Stimulated activated naive CD8-positive, alpha-beta T cell treated with anti-CD3 and anti-CD28 coated beads, Interleukin-15, Interleukin-2, amounts not matched to agents 100 ng/mL and 50 ng/mL, for 24 hours (primary cell): Measurements from ENCODE around the gene CYP3A7.
"Not testable (repeated sequence)": the region's sequence is repeated elsewhere in the genome, so short reads cannot be mapped to it uniquely, and the experiment has no call there.

Experiments
- H3K27ac Mint-ChIP-seq: one replicate; pipeline ENCODE4 v1.8.0; 2021; ENCODE audit warnings: mild to moderate bottlenecking, mixed read lengths
- H3K27me3 Mint-ChIP-seq: one replicate; pipeline ENCODE4 v1.8.0; 2021; ENCODE audit warnings: mixed read lengths
- H3K36me3 Mint-ChIP-seq: one replicate; pipeline ENCODE4 v1.8.0; 2021; ENCODE audit warnings: low read depth, mixed read lengths
- H3K4me1 Mint-ChIP-seq: one replicate; pipeline ENCODE4 v1.8.0; 2021; ENCODE audit warnings: low read depth, mixed read lengths
- H3K4me3 Mint-ChIP-seq: one replicate; pipeline ENCODE4 v1.8.0; 2021; ENCODE audit warnings: mild to moderate bottlenecking, mixed read lengths
- H3K9me3 Mint-ChIP-seq: one replicate; pipeline ENCODE4 v1.8.0; 2021; ENCODE audit warnings: mixed read lengths

The CYP3A7 gene

GRCh38 chr7:99752356-99752755, 17.4 kb upstream of the CYP3A7 start:
- peaks cover 5% of the 10 kb centered on the region for H3K4me1 Mint-ChIP-seq
- H3K4me3 Mint-ChIP-seq: no peak overlapping the region
- H3K27me3 Mint-ChIP-seq: peaks cover 27% of the 10 kb centered on the region
- H3K27ac Mint-ChIP-seq: no peak overlapping the region
- H3K9me3 Mint-ChIP-seq: no peaks in the 10 kb centered on the region
- H3K36me3 Mint-ChIP-seq: no peaks in the 10 kb centered on the region

- H3K36me3 Mint-ChIP-seq, H3K9me3 Mint-ChIP-seq, H3K4me3 Mint-ChIP-seq, H3K4me1 Mint-ChIP-seq, H3K27ac Mint-ChIP-seq: not testable (repeated sequence)
- peaks cover 23% of the 10 kb centered on the region for H3K27me3 Mint-ChIP-seq
Observed at GRCh38 chr7:99751322-99752052, 16.5 kb upstream of the CYP3A7 start.

- Mint-ChIP-seq H3K9me3 (peaks cover 6% of the 10 kb centered on the region), H3K27me3 (peaks cover 23% of the 10 kb centered on the region), H3K36me3 (no peaks in the 10 kb centered on the region), H3K4me3 (no peak overlapping the region), H3K27ac (no peak overlapping the region), H3K4me1 (peaks cover 5% of the 10 kb centered on the region)
Observed at GRCh38 chr7:99748846-99749579, 14.0 kb upstream of the CYP3A7 start.

GRCh38 chr7:99746915-99747314, 11.9 kb upstream of the CYP3A7 start:
- not testable (repeated sequence) for H3K36me3 Mint-ChIP-seq, H3K27ac Mint-ChIP-seq, H3K4me1 Mint-ChIP-seq, H3K4me3 Mint-ChIP-seq, H3K9me3 Mint-ChIP-seq
- peaks cover 24% of the 10 kb centered on the region for H3K27me3 Mint-ChIP-seq

- not testable (repeated sequence) for H3K36me3 Mint-ChIP-seq, H3K4me3 Mint-ChIP-seq, H3K27ac Mint-ChIP-seq, H3K9me3 Mint-ChIP-seq
- peaks cover 20% of the 10 kb centered on the region for H3K27me3 Mint-ChIP-seq
- peaks cover 11% of the 10 kb centered on the region for H3K4me1 Mint-ChIP-seq
Observed at GRCh38 chr7:99745395-99745794, 10.4 kb upstream of the CYP3A7 start.

GRCh38 chr7:99742737-99743394, 7.9 kb upstream of the CYP3A7 start:
- peaks cover 10% of the 10 kb centered on the region for H3K36me3 Mint-ChIP-seq
- H3K4me1 Mint-ChIP-seq: peaks cover 11% of the 10 kb centered on the region
- peaks cover 6% of the 10 kb centered on the region for H3K9me3 Mint-ChIP-seq
- peaks cover 16% of the 10 kb centered on the region for H3K27me3 Mint-ChIP-seq
- H3K27ac Mint-ChIP-seq: peak overlapping the region; percentile 7
- no peak overlapping the region for H3K4me3 Mint-ChIP-seq

- peaks cover 12% of the 10 kb centered on the region for H3K27me3 Mint-ChIP-seq
- no peak overlapping the region for H3K4me3 Mint-ChIP-seq
- peaks cover 11% of the 10 kb centered on the region for H3K4me1 Mint-ChIP-seq
- no peak overlapping the region for H3K27ac Mint-ChIP-seq
- H3K36me3 Mint-ChIP-seq: peaks cover 10% of the 10 kb centered on the region
- H3K9me3 Mint-ChIP-seq: peaks cover 6% of the 10 kb centered on the region
Observed at GRCh38 chr7:99741441-99741795, 6.4 kb upstream of the CYP3A7 start.

GRCh38 chr7:99740573-99741440, 5.8 kb upstream of the CYP3A7 start:
- H3K27me3 Mint-ChIP-seq: peaks cover 9% of the 10 kb centered on the region
- H3K9me3 Mint-ChIP-seq: peaks cover 6% of the 10 kb centered on the region
- peaks cover 10% of the 10 kb centered on the region for H3K36me3 Mint-ChIP-seq
- H3K4me1 Mint-ChIP-seq: peaks cover 11% of the 10 kb centered on the region
- H3K4me3 Mint-ChIP-seq: no peak overlapping the region
- no peak overlapping the region for H3K27ac Mint-ChIP-seq

GRCh38 chr7:99739699-99740572, 4.9 kb upstream of the CYP3A7 start:
- peaks cover 11% of the 10 kb centered on the region for H3K4me1 Mint-ChIP-seq
- H3K9me3 Mint-ChIP-seq: no peaks in the 10 kb centered on the region

GRCh38 chr7:99737726-99738125, 2.7 kb upstream of the CYP3A7 start:
- H3K9me3 Mint-ChIP-seq: no peaks in the 10 kb centered on the region
- no peak overlapping the region for H3K4me3 Mint-ChIP-seq
- H3K27me3 Mint-ChIP-seq: no peaks in the 10 kb centered on the region
- peaks cover 11% of the 10 kb centered on the region for H3K4me1 Mint-ChIP-seq
- H3K36me3 Mint-ChIP-seq: peaks cover 10% of the 10 kb centered on the region
- H3K27ac Mint-ChIP-seq: no peak overlapping the region

More at GRCh38 chr7:99739699-99740572, 4.9 kb upstream of the CYP3A7 start:
- peaks cover 10% of the 10 kb centered on the region for H3K36me3 Mint-ChIP-seq
- peak overlapping the region; percentile 28 for H3K27ac Mint-ChIP-seq
- H3K27me3 Mint-ChIP-seq: peaks cover 8% of the 10 kb centered on the region
- H3K4me3 Mint-ChIP-seq: no peak overlapping the region

- peaks cover 19% of the 10 kb centered on the region for H3K4me1 Mint-ChIP-seq
- H3K9me3 Mint-ChIP-seq: not testable (repeated sequence)
Observed at GRCh38 chr7:99736667-99737066, 1.7 kb upstream of the CYP3A7 start.

GRCh38 chr7:99733448-99733847, 1.5 kb downstream of the CYP3A7 start:
- H3K9me3 Mint-ChIP-seq: no peaks in the 10 kb centered on the region

More at GRCh38 chr7:99736667-99737066, 1.7 kb upstream of the CYP3A7 start:
- not testable (repeated sequence) for H3K4me3 Mint-ChIP-seq, H3K36me3 Mint-ChIP-seq, H3K27ac Mint-ChIP-seq, H3K27me3 Mint-ChIP-seq

GRCh38 chr7:99733003-99733402, 2.0 kb downstream of the CYP3A7 start:
- Mint-ChIP-seq H3K36me3 (no peaks in the 10 kb centered on the region), H3K4me1 (peaks cover 16% of the 10 kb centered on the region), H3K27ac (no peak overlapping the region), H3K9me3 (no peaks in the 10 kb centered on the region), H3K4me3 (no peak overlapping the region), H3K27me3 (no peaks in the 10 kb centered on the region)

More at GRCh38 chr7:99733448-99733847, 1.5 kb downstream of the CYP3A7 start:
- Mint-ChIP-seq H3K36me3 (no peaks in the 10 kb centered on the region), H3K4me1 (peaks cover 16% of the 10 kb centered on the region), H3K27me3 (no peaks in the 10 kb centered on the region), H3K4me3 (no peak overlapping the region), H3K27ac (no peak overlapping the region)
